OCI-LY3 (cell line): ENCODE results near the gene TDRD1.

Experiments used
- H2AFZ ChIP-seq: fragments of 200-600, 300-600 bp; shearing (Covaris generic); 2 replicates; pipeline ENCODE4 v1.6.0; 2014; ENCODE audit warnings: antibody characterized with exemption, low read depth, low read length
- H3K27ac ChIP-seq: fragments of 200-600, 300-600 bp; sonication (generic); 2 replicates; pipeline ENCODE4 v1.5.1; 2014; ENCODE audit warnings: mild to moderate bottlenecking, low read length, moderate library complexity, mixed read lengths
- H3K27me3 ChIP-seq: fragments of 200-600, 300-600 bp; sonication (generic); 2 replicates; pipeline ENCODE4 v1.6.1; 2014; ENCODE audit warnings: low read depth, low read length, mixed read lengths
- H3K36me3 ChIP-seq: fragments of 200-600, 300-600 bp; sonication (generic); replicated peaks from 2 replicates; pipeline ENCODE3; 2014; ENCODE audit warnings: low read depth, low read length, mixed read lengths
- H3K4me1 ChIP-seq: fragments of 300-600, 200-600 bp; sonication (generic); 2 replicates; pipeline ENCODE4 v1.6.1; 2014; ENCODE audit warnings: low read length, mixed read lengths
- H3K4me2 ChIP-seq: fragments of 200-600, 300-600 bp; sonication (generic); 2 replicates; pipeline ENCODE4 v1.6.1; 2014; ENCODE audit warnings: low read length, mixed read lengths
- H3K4me3 ChIP-seq: fragments of 300-600, 200-600 bp; sonication (generic); 2 replicates; pipeline ENCODE4 v1.5.1; 2014; ENCODE audit warnings: antibody characterized with exemption, mild to moderate bottlenecking, low read length, moderate library complexity
- H3K79me2 ChIP-seq: fragments of 300-600, 200-600 bp; shearing (Covaris generic); 2 replicates; pipeline ENCODE4 v1.6.1; 2014; ENCODE audit warnings: mild to moderate bottlenecking, low read length, mixed read lengths
- H3K9ac ChIP-seq: fragments of 300-600, 200-600 bp; shearing (Covaris generic); 2 replicates; pipeline ENCODE4 v1.6.0; 2014; ENCODE audit warnings: mild to moderate bottlenecking, low read length, moderate library complexity
- H3K9me3 ChIP-seq: fragments of 200-600, 300-600 bp; shearing (Covaris generic); 2 replicates; pipeline ENCODE4 v1.6.1; 2014; ENCODE audit warnings: low read length, mixed read lengths; ENCODE audit not compliant: insufficient read depth
- H4K20me1 ChIP-seq: fragments of 200-600, 300-600 bp; sonication (generic); 2 replicates; pipeline ENCODE4 v1.6.1; 2016; ENCODE audit warnings: low read length, mixed read lengths; ENCODE audit not compliant: insufficient read depth
- EZH2phosphoT487 ChIP-seq: fragments of 200-600 bp; shearing (Covaris generic); IDR thresholded peaks from 2 replicates; pipeline ENCODE4 v1.6.1; 2018; ENCODE audit warnings: antibody characterized with exemption, mixed run types, low read depth
- TF ChIP-seq, protein P1 (sequence below): fragments of 200-600, 300-600 bp; sonication (generic); IDR thresholded peaks from 2 replicates; pipeline ENCODE4 v1.5.1; 2014; ENCODE audit warnings: antibody characterized with exemption, low read length, low read depth

TDRD1 gene

DNA sequence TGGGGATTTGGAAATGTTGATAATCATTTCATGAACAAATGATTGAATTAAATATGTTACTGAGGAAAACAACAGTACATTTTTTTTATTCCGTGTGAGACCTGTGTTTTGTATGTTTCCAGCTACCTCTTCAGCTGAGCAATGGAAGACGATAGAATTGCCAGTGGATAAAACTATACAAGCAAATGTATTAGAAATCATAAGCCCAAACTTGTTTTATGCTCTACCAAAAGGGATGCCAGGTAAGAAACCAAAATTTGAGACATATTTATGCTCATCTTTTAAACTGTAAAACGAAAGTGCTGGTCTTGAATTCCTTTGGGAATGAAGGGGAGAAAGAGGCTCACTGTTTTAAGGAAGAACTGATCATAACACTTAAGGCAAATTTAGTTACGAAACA is 42.1 kb downstream of the TDRD1 start:
- Histone ChIP-seq H3K4me2 (no peak overlapping the region), H3K4me1 (no peaks in the 10 kb centered on the region), H2AFZ (no peak overlapping the region), H3K9ac (no peak overlapping the region), H3K4me3 (no peak overlapping the region), H3K27me3 (peaks cover 14% of the 10 kb centered on the region; the same call in 1 of the 2 replicates), H3K27ac (no peak overlapping the region), H3K79me2 (no peaks in the 10 kb centered on the region), H4K20me1 (no peaks in the 10 kb centered on the region), H3K9me3 (no peaks in the 10 kb centered on the region), H3K36me3 (no peaks in the 10 kb centered on the region)
- TF ChIP-seq, protein P1, sequence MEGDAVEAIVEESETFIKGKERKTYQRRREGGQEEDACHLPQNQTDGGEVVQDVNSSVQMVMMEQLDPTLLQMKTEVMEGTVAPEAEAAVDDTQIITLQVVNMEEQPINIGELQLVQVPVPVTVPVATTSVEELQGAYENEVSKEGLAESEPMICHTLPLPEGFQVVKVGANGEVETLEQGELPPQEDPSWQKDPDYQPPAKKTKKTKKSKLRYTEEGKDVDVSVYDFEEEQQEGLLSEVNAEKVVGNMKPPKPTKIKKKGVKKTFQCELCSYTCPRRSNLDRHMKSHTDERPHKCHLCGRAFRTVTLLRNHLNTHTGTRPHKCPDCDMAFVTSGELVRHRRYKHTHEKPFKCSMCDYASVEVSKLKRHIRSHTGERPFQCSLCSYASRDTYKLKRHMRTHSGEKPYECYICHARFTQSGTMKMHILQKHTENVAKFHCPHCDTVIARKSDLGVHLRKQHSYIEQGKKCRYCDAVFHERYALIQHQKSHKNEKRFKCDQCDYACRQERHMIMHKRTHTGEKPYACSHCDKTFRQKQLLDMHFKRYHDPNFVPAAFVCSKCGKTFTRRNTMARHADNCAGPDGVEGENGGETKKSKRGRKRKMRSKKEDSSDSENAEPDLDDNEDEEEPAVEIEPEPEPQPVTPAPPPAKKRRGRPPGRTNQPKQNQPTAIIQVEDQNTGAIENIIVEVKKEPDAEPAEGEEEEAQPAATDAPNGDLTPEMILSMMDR: no peak
- no peak for TF ChIP-seq EZH2phosphoT487

DNA sequence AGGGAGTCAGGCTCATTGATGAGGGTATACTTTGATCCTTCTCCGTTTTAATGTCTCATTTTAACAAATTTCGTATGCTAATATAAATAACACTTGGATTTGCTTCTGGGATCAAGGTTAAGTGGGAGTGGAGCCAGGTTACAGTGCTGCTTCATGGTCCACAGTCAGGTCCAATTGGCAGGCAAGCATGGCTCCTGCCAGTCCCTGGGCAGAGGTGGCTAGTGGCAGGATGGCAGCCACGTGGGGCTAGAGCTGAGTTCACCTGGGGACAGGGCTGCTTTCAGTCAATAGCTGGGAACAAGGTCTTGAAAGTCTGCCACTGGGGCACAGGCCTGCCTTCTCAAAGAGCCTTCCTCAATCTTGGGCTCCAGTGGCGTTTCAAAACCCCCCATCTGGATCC is 43.9 kb downstream of the TDRD1 start:
- no peaks in the 10 kb centered on the region for H3K9me3 ChIP-seq
- TF ChIP-seq, protein P1: no peak
- no peak for TF ChIP-seq EZH2phosphoT487
- H3K4me3 ChIP-seq: no peak overlapping the region
- H3K27ac ChIP-seq: no peak overlapping the region
- H3K4me2 ChIP-seq: no peak overlapping the region
- H4K20me1 ChIP-seq: no peaks in the 10 kb centered on the region
- H3K79me2 ChIP-seq: no peaks in the 10 kb centered on the region
- no peak overlapping the region for H2AFZ ChIP-seq
- no peaks in the 10 kb centered on the region for H3K4me1 ChIP-seq
- H3K36me3 ChIP-seq: no peaks in the 10 kb centered on the region
- H3K9ac ChIP-seq: no peak overlapping the region
- H3K27me3 ChIP-seq: peaks cover 12% of the 10 kb centered on the region; the same call in 1 of the 2 replicates

DNA sequence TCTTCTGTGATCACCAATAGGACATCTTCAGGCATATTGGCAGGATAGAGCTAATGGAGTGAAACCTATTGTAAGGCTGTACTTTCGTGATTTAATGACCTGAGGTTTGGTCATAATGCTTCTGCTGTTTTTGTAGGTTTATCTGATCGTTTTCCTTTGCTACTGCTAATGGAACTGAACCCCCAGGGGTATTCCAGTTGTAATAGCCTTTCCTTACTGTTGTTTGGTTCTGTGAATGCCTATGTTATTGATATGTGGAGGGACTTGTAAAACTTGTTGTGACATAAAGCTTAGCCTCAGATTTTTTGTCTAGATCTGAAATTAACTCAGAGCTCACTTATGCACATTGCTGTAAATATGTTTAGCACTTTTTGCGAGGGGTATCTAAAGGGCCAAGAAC is 49.0 kb downstream of the TDRD1 start:
- TF ChIP-seq, protein P1: no peak
- no peak for TF ChIP-seq EZH2phosphoT487
- Histone ChIP-seq H3K36me3 (no peaks in the 10 kb centered on the region), H3K79me2 (no peaks in the 10 kb centered on the region), H3K4me1 (no peaks in the 10 kb centered on the region), H3K27ac (no peak overlapping the region), H3K27me3 (peaks cover 8% of the 10 kb centered on the region; the same call in 1 of the 2 replicates), H3K9ac (no peak overlapping the region), H2AFZ (no peak overlapping the region), H3K4me3 (no peak overlapping the region), H3K9me3 (no peaks in the 10 kb centered on the region), H4K20me1 (no peaks in the 10 kb centered on the region), H3K4me2 (no peak overlapping the region)

DNA sequence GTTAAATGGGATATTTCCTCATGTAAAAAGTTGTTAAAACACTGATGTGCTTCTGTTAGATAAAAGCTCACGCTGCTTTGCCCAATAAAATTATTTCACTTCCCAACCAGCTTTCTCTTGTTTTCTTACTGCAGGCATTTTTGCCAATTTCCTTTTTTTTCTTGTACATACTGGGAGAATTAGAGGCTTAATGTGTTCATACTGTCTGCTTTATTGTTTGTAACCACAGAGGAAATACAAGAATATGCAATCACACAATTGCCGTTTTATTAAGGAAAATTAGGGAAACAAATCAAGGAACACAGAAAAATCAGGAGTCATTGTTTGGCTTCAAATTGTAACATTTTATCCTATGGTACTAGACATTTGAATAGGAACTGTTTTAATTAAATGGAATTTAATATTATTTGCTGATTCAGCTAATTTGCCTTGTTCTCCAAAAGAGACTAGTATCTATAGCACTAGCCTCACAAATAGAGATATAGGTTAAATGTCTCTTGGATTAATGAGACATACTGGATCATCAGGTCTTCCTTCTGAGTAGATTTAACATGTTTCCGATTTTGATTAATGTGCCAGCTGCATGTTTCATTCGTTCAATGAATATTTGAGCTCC is 53.5 kb downstream of the TDRD1 start:
- Histone ChIP-seq H2AFZ (no peak overlapping the region), H3K9ac (no peak overlapping the region), H3K79me2 (no peaks in the 10 kb centered on the region), H3K27me3 (peaks cover 7% of the 10 kb centered on the region; the same call in 1 of the 2 replicates), H3K4me3 (no peak overlapping the region), H4K20me1 (no peaks in the 10 kb centered on the region), H3K9me3 (no peaks in the 10 kb centered on the region), H3K36me3 (no peaks in the 10 kb centered on the region), H3K4me2 (no peak overlapping the region), H3K4me1 (no peaks in the 10 kb centered on the region), H3K27ac (no peak overlapping the region)
- TF ChIP-seq, protein P1: no peak
- no peak for TF ChIP-seq EZH2phosphoT487
